Transverse colon (tissue), 4 donors: Measurements from ENCODE around the gene CRB2. TPM values are rescaled to one million over a fixed set of nuclear protein-coding genes. Genes with fewer than 3 reads are reported as not detected.

Source experiments
- DNase-seq: peaks from one replicate; pipeline ENCODE4 v3.0.0-alpha.2; 2019
- H3K27ac ChIP-seq, 4 donors: fragments of 200-600 bp; sonication (generic); 2 replicates each; pipeline ENCODE4 v1.5.1; 2016 to 2018; ENCODE audit warnings: inconsistent platforms in 4 of 4
- H3K27me3 ChIP-seq: fragments of 200-600 bp; sonication (generic); 2 replicates; pipeline ENCODE4 v1.5.1; 2017; ENCODE audit warnings: inconsistent platforms
- H3K36me3 ChIP-seq, 4 donors: fragments of 200-600 bp; sonication (generic); 2 replicates each; pipeline ENCODE4 v1.5.1; 2017 to 2019; ENCODE audit warnings: inconsistent platforms in 4 of 4
- H3K4me1 ChIP-seq, 4 donors: fragments of 200-600 bp; sonication (generic); 2 replicates each; pipeline ENCODE4 v1.5.1; 2017 to 2020; ENCODE audit warnings: inconsistent platforms in 4 of 4
- H3K4me3 ChIP-seq, 4 donors: fragments of 200-600 bp; sonication (generic); 1 replicate in 1 of 4; 2 replicates in 3 of 4; pipeline versions ENCODE4 v1.5.1 to v1.6.1; 2017 to 2019; ENCODE audit warnings: inconsistent platforms in 4 of 4
- H3K9me3 ChIP-seq, 2 donors: fragments of 200-600 bp; sonication (generic); 2 replicates each; pipeline ENCODE4 v1.5.1; 2017 to 2019; ENCODE audit warnings: inconsistent platforms in 2 of 2
- CTCF ChIP-seq, 5 experiments: fragments of 200-600 bp in 3 of 5; fragments of 450-650 bp in 2 of 5; sonication (generic) in 3 of 5; IDR thresholded peaks; 1 replicate in 2 of 5; 2 replicates in 3 of 5; pipeline ENCODE4 v1.5.1; 2016 to 2017; ENCODE audit warnings: antibody characterized with exemption in 5 of 5, inconsistent platforms in 3 of 5, mild to moderate bottlenecking in 2 of 5, moderate library complexity in 1 of 5
- EP300 ChIP-seq: sonication (generic); formaldehyde crosslinking; IDR thresholded peaks from one replicate; pipeline ENCODE4 v1.6.1; 2017; ENCODE audit warnings: antibody characterized with exemption, low read depth
- POLR2A ChIP-seq: fragments of 450-650 bp; IDR thresholded peaks from one replicate; pipeline ENCODE4 v1.6.1; 2016; ENCODE audit warnings: antibody characterized with exemption, mild to moderate bottlenecking, moderate library complexity
- POLR2AphosphoS5 ChIP-seq, 3 donors: sonication (generic); formaldehyde crosslinking; IDR thresholded peaks; one replicate each; pipeline ENCODE4 v1.6.1; 2016; ENCODE audit warnings: antibody characterized with exemption in 3 of 3
- whole genome bisulfite sequencing, 2 donors: methylation state at CpG; one replicate each; pipeline ENCODE4 v1.1.5; 2018; ENCODE audit warnings: low coverage in 1 of 2; 5-methylcytosine and 5-hydroxymethylcytosine counted together
- in situ Hi-C, 4 donors: fragments of 200-750 bp; cut with MboI; loops; one replicate each; pipeline versions ENCODE4 v1.15.0 to v1.15.1; 2017; ENCODE audit warnings: low sequenced_read_pairs in 3 of 4, low pct_ligation_motif_present in 1 of 4, low pct_unique_long_range_greater_than_20kb in 1 of 4
- intact Hi-C: fragments of 100-400 bp; cut with DNase I; formaldehyde crosslinking; loops from one replicate; pipeline ENCODE4 v1.15.1; 2023; ENCODE audit warnings: low total_unique reads
- total RNA-seq, 4 donors: library from RNA; depleted of rRNA; stranded (reverse); fragments of >200 nt; gene quantifications; one replicate each; pipeline ENCODE4 v1.1.0, GENCODE V29; 2016

Gene CRB2
- total RNA-seq, 4 donors from 2014 or later, result 0.32 to 0.82 (median 0.75) TPM; not detected in 1

- no peak for DNase-seq
- intact Hi-C loops, result no loop called here
- no peaks in the 10 kb centered on the region for H3K9me3 ChIP-seq
- in situ Hi-C loops, result loop anchor here in 3 of 4 donors (25.0 kb wide), 1 partner anchor 613 kb away; no protein-coding TSS in a partner anchor
- H3K27ac ChIP-seq, result no peak overlapping the region
- H3K27me3 ChIP-seq, result no peaks in the 10 kb centered on the region
- H3K36me3 ChIP-seq, result peaks cover 0 to 4% (median 0%) of the 10 kb centered on the region in 4 donors
- no peak overlapping the region for H3K4me3 ChIP-seq
- no peaks in the 10 kb centered on the region for H3K4me1 ChIP-seq
- TF ChIP-seq EP300 (no peak), POLR2AphosphoS5 (IDR thresholded peaks at IDR 0.05) (no peak), POLR2A (no peak), CTCF (IDR thresholded peaks at IDR 0.05) (no peak)
- 95 to 100% methylated on average over 2 to 5 of the region's 5 CpGs for WGBS, 2 donors
Observed at GRCh38 chr9:123424131-123424530, 68.1 kb downstream of the CRB2 start.

DNA sequence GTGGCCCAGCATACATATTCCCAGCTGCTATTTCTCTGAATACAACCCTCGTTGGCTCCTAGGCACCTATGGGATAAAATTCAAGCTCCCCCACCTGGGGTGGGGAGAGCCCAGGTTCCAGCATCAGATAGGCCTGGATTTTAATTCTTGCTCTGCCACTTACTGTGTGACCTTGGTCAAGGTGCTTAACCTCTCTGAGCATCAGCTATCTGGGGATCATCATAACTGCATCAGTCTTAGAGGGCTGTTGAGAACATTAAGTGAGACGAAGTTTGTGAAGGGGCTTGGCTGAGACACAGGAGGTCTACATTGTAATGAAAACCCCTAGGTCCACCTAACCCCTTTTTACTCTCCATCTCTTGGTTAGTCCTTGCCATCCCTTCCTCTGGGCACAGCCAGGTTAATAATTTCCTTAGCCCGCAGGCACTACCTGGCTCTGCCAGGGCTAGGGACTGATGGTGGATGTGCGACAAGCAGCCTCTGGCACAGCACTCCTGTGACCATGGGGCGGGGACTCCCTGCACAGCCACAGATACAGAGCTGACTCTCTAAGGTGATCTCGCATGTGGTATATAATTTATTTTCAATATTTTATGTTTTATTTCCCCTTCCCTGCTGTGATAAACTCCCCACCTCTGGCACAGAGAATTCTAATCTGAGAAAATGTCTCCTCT, 68.7 kb downstream of the CRB2 start:
- no peaks in the 10 kb centered on the region for H3K9me3 ChIP-seq
- DNase-seq, result no peak
- peaks cover 0 to 4% (median 0%) of the 10 kb centered on the region in 4 donors for H3K36me3 ChIP-seq
- no peaks in the 10 kb centered on the region for H3K4me1 ChIP-seq
- no peaks in the 10 kb centered on the region for H3K27me3 ChIP-seq
- 93 to 100% methylated on average over 1 to 6 of the region's 6 CpGs for WGBS, 2 donors
- intact Hi-C loops (no loop called here), in situ Hi-C loops (loop anchor here in 3 of 4 donors (25.0 kb wide), 1 partner anchor 613 kb away; no protein-coding TSS in a partner anchor)
- no peak overlapping the region for H3K4me3 ChIP-seq
- TF ChIP-seq CTCF (IDR thresholded peaks at IDR 0.05) (no peak), EP300 (no peak), POLR2A (no peak), POLR2AphosphoS5 (IDR thresholded peaks at IDR 0.05) (no peak)
- no peak overlapping the region for H3K27ac ChIP-seq

- no peak for DNase-seq
- no peaks in the 10 kb centered on the region for H3K9me3 ChIP-seq
- H3K36me3 ChIP-seq, result peaks cover 0 to 4% (median 0%) of the 10 kb centered on the region in 4 donors
- 92 to 100% methylated on average over 3 to 20 of the region's 20 CpGs for WGBS, 2 donors
- in situ Hi-C loops (no loop called here), intact Hi-C loops (no loop called here)
- no peaks in the 10 kb centered on the region for H3K4me1 ChIP-seq
- H3K4me3 ChIP-seq, result no peak overlapping the region
- no peak for TF ChIP-seq POLR2A
- TF ChIP-seq EP300, result no peak
- TF ChIP-seq POLR2AphosphoS5 (IDR thresholded peaks at IDR 0.05), result no peak
- no peak for TF ChIP-seq CTCF (IDR thresholded peaks at IDR 0.05)
- H3K27me3 ChIP-seq, result no peaks in the 10 kb centered on the region
- H3K27ac ChIP-seq, result no peak overlapping the region
Observed at GRCh38 chr9:123425261-123425821, 69.3 kb downstream of the CRB2 start.

DNA sequence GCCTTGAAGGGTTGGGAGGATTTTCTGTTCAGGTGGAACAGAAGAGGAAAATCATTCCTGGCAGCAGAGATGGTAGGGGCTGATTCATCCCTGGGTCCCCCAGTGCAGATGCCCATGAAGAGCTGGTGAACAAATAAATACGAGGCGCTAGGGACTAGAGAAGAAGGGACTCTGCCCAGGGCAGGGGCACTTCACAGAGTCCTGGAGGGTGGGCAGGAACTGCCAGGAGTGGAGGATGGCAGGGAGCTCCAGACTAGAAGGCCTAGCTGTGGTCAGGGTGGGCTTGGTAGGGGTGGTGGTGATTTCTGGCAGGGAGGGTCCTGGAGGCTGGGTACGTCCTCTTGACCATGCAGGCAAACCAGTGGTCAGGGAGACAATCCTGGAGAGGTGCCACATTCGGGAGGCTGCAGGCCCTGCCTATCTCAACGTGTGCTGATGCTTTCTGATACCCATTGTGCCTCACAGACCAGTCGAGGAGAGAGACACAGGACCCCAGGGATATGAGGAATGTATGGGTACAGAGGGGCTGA, 69.9 kb downstream of the CRB2 start:
- WGBS, 2 donors, result 83 to 100% methylated on average over 2 to 6 of the region's 6 CpGs
- Histone ChIP-seq H3K27me3 (no peaks in the 10 kb centered on the region), H3K36me3 (peaks cover 0 to 4% (median 0%) of the 10 kb centered on the region in 4 donors), H3K9me3 (no peaks in the 10 kb centered on the region), H3K4me1 (no peaks in the 10 kb centered on the region), H3K27ac (no peak overlapping the region), H3K4me3 (no peak overlapping the region)
- no peak for DNase-seq
- no peak for TF ChIP-seq POLR2AphosphoS5 (IDR thresholded peaks at IDR 0.05)
- no peak for TF ChIP-seq POLR2A
- no peak for TF ChIP-seq CTCF (IDR thresholded peaks at IDR 0.05)
- TF ChIP-seq EP300, result no peak
- intact Hi-C loops, result no loop called here
- in situ Hi-C loops, result no loop called here
